ENCODE measurements around the gene SORCS2.

SORCS2 gene
- total RNA-seq = 0 to 0.21 reads per million in 2 donors

GRCh38 chr4:7192252-7193029, at the start of gene SORCS2:
TSS of gene SORCS2 (plus strand) at chr4:7192538.
- no peak for DNase-seq

- DNase-seq = no peak
These were observed 47.7 kb upstream of the SORCS2 start for GRCh38 chr4:7144374-7145290.

GRCh38 chr4:7145291-7145934, 46.9 kb upstream of the SORCS2 start:
- DNase-seq = no peak

GRCh38 chr4:7146059-7146785, 46.1 kb upstream of the SORCS2 start:
- DNase-seq = no peak

- no peak for DNase-seq
These were observed 45.6 kb upstream of the SORCS2 start for GRCh38 chr4:7146786-7147115.

- DNase-seq = no peak
These were observed 45.1 kb upstream of the SORCS2 start for GRCh38 chr4:7147261-7147660.

- DNase-seq = no peak
These were observed 44.6 kb upstream of the SORCS2 start for GRCh38 chr4:7147661-7148310.

- no peak for DNase-seq
These were observed 44.0 kb upstream of the SORCS2 start for GRCh38 chr4:7148337-7148736.

GRCh38 chr4:7150036-7150635, 42.2 kb upstream of the SORCS2 start:
- no peak for DNase-seq

GRCh38 chr4:7151668-7152227, 40.6 kb upstream of the SORCS2 start:
- no peak for DNase-seq

GRCh38 chr4:7153711-7154110, 38.6 kb upstream of the SORCS2 start:
- no peak for DNase-seq

- DNase-seq = no peak
These were observed 37.9 kb upstream of the SORCS2 start for GRCh38 chr4:7154351-7154981.

- DNase-seq = no peak
These were observed 36.7 kb upstream of the SORCS2 start for GRCh38 chr4:7155590-7156071.

GRCh38 chr4:7156328-7156727, 36.0 kb upstream of the SORCS2 start:
- DNase-seq = no peak

GRCh38 chr4:7156761-7157488, 35.4 kb upstream of the SORCS2 start:
- DNase-seq = no peak

- DNase-seq = no peak
These were observed 34.7 kb upstream of the SORCS2 start for GRCh38 chr4:7157666-7158065.

GRCh38 chr4:7158081-7158750, 34.1 kb upstream of the SORCS2 start:
- no peak for DNase-seq

- no peak for DNase-seq
These were observed 33.3 kb upstream of the SORCS2 start for GRCh38 chr4:7158991-7159390.

- DNase-seq = no peak
These were observed 32.4 kb upstream of the SORCS2 start for GRCh38 chr4:7159923-7160322.
